COR-L47 (cell line): ENCODE measurements around the gene RMDN2.
A peak's percentile ranks its signal among the peaks of the same experiment; 100 is the strongest.

ENCODE experiments used
- DNase-seq: peaks from one replicate; lab custom pipeline; 2025; lab: John Stamatoyannopoulos, UW

RMDN2 gene

GRCh38 chr2:37925063-37925897, at the start of gene RMDN2:
RMDN2 (plus strand) TSS chr2:37925287; CDS start chr2:37929278, 3,991 bp downstream.
- DNase-seq: peak; percentile 90

- DNase-seq: no peak
Observed at GRCh38 chr2:37875403-37875906, 49.6 kb upstream of the RMDN2 start.

GRCh38 chr2:37876227-37876626, 48.9 kb upstream of the RMDN2 start:
- no peak for DNase-seq

- peak; percentile 57 for DNase-seq
Observed at GRCh38 chr2:37877457-37878315, 47.4 kb upstream of the RMDN2 start.

GRCh38 chr2:37878536-37878935, 46.6 kb upstream of the RMDN2 start:
- no peak for DNase-seq

GRCh38 chr2:37880551-37880950, 44.5 kb upstream of the RMDN2 start:
- no peak for DNase-seq

GRCh38 chr2:37881397-37881796, 43.7 kb upstream of the RMDN2 start:
- peak; percentile 28 for DNase-seq

- no peak for DNase-seq
Observed at GRCh38 chr2:37882036-37882435, 43.1 kb upstream of the RMDN2 start.

- DNase-seq: no peak
Observed at GRCh38 chr2:37883518-37883917, 41.6 kb upstream of the RMDN2 start.

GRCh38 chr2:37885329-37885993, 39.6 kb upstream of the RMDN2 start:
- no peak for DNase-seq

GRCh38 chr2:37886745-37887144, 38.3 kb upstream of the RMDN2 start:
- no peak for DNase-seq

- no peak for DNase-seq
Observed at GRCh38 chr2:37887286-37887685, 37.8 kb upstream of the RMDN2 start.

GRCh38 chr2:37890893-37891495, 34.1 kb upstream of the RMDN2 start:
- DNase-seq: peak; percentile 61

GRCh38 chr2:37891846-37892435, 33.1 kb upstream of the RMDN2 start:
- no peak for DNase-seq

- DNase-seq: no peak
Observed at GRCh38 chr2:37892436-37893114, 32.5 kb upstream of the RMDN2 start.

- DNase-seq: no peak
Observed at GRCh38 chr2:37893327-37893726, 31.8 kb upstream of the RMDN2 start.

- DNase-seq: no peak
Observed at GRCh38 chr2:37894047-37894446, 31.0 kb upstream of the RMDN2 start.

GRCh38 chr2:37894601-37895000, 30.5 kb upstream of the RMDN2 start:
- no peak for DNase-seq

GRCh38 chr2:37895140-37895539, 29.9 kb upstream of the RMDN2 start:
- no peak for DNase-seq

- no peak for DNase-seq
Observed at GRCh38 chr2:37896319-37896718, 28.8 kb upstream of the RMDN2 start.

- no peak for DNase-seq
Observed at GRCh38 chr2:37897511-37897910, 27.6 kb upstream of the RMDN2 start.
